ENCODE data around the gene RAB3C.

DNA sequence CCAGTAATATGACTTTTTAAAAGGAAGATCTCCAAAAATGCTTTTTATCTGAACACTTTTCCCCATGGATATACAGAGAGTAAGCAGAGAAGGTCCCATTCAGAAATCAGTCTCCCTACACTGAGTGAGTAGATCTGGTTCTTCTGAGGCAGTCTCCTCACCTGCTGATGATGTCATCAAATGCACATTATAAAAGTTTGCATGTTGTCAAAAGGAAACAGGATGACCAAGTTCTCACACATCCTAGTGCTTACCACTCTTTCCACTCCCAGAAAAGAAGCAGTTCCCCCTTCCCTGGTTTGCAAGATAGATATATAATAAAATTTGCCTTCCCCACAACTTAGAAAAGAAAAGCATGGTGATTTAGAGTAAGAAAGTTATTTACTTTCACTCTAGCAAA lies 180.5 kb downstream of the RAB3C start:
- TF ChIP-seq POLR2A (IDR thresholded peaks at IDR 0.05) = no peak
- TF ChIP-seq CTCF (IDR thresholded peaks at IDR 0.05) = no peak

Data from vagina (tissue), 2 donors.